Measurements from ENCODE around the gene NFE2L1.

NFE2L1 gene

DNA sequence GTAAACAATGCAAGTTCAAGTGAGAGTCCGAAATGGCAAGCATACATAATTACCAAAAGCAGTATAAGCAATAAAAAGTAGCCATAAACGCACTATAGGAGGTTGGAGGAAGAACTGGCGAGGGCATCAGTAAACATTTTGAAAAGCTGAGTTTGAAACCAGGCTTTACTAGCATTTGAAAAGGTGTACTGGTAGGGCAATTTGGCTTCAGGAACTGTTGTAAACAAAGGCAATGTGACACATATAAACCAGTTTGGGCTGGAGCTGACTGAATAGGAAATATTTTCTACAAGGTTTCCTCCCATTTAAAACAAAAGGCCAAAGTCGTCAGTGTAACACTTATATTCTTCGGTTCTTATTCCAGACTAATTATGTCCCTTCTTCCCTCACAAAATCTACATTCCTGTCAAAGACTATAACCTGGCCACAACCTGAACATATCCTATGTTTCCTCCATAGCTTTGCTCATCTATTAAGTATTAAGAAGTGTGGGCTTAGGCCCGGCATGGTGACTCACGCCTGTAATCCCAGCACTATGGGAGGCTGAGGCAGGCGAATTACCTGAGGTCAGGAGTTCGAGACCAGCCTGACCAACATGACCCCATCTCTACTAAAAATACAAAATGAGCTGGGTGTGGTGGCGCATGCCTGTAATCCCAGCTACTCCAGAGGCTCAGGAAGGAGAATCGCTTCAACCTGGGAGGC is 45.3 kb downstream of the NFE2L1 start:
- Mint-ChIP-seq H3K27ac (peak overlapping the region; percentile 31), H3K36me3 (ENCODE audit: low read depth) (peaks cover 35% of the 10 kb centered on the region), H3K27me3 (no peaks in the 10 kb centered on the region), H3K9me3 (no peaks in the 10 kb centered on the region), H3K4me3 (no peak overlapping the region), H3K4me1 (ENCODE audit: low read depth) (peaks cover 30% of the 10 kb centered on the region)
- DNase-seq = no peak

DNA sequence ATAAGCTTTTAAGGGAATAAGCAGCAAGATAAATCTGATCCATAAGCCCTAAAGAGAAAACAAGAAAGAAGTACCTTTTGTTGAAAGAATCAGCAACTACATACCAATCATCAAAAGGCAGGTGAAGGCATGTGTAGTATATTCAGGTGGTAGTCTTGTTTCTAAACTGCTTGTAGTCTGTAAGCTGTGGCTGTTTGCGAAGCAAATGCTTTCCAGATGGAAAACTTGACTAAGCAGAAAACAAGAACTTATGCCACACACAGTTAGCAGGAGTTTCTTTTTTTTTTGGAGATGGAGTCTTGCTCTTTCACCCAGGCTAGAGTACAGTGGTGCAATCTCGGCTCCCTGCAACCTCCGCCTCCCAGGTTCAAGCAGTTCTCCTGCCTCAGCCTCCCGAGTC is 47.5 kb downstream of the NFE2L1 start:
- Mint-ChIP-seq H3K27me3 (no peaks in the 10 kb centered on the region), H3K4me1 (ENCODE audit: low read depth) (peaks cover 43% of the 10 kb centered on the region), H3K36me3 (ENCODE audit: low read depth) (peaks cover 35% of the 10 kb centered on the region), H3K4me3 (no peak overlapping the region), H3K9me3 (no peaks in the 10 kb centered on the region), H3K27ac (no peak overlapping the region)
- DNase-seq = no peak

DNA sequence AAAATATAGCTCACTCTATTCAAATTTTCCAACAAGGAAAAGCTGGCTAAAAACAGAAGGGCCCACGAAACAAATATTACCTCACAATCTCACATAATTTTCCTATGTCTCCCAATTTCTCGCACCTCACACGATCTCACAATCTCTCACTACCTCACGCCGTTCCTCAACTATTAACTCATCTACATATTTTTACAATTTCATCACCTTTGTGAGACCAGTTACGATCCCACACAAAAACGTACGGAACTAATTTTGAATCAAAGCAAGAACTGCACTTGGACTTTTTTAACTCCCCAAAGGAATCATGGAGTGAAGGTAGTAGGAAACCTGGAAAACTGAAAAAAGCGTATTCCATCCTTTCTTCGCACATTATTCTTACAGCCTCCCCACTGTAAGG is 52.0 kb downstream of the NFE2L1 start:
- peaks cover 56% of the 10 kb centered on the region for H3K4me1 Mint-ChIP-seq (ENCODE audit: low read depth)
- peaks cover 8% of the 10 kb centered on the region for H3K9me3 Mint-ChIP-seq
- H3K4me3 Mint-ChIP-seq = peak overlapping the region; percentile 99
- H3K27me3 Mint-ChIP-seq = no peaks in the 10 kb centered on the region
- DNase-seq = no peak
- peaks cover 19% of the 10 kb centered on the region for H3K36me3 Mint-ChIP-seq (ENCODE audit: low read depth)
- H3K27ac Mint-ChIP-seq = peak overlapping the region; percentile 94

DNA sequence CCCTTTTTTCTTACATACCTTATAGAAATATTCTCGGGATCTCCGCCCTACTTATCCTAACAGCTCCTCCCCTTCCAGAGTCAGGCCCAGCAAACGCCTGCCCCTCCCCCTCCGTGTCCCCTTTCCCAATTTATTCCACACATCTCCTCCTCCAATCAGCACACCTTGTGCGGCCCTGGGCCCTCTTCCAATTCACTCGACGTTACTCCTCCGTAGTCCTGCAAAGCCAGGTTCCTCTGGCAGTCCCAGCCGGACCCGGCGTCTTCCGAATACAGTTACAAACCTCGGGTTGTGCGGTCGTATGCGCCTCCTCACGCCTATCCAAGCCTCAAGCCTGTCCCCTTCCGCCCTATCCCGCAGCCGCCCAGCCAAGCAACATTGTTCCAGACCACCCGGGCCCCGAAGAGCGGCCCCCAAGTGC is 52.4 kb downstream of the NFE2L1 start:
- Mint-ChIP-seq H3K9me3 (peaks cover 8% of the 10 kb centered on the region), H3K27me3 (no peaks in the 10 kb centered on the region), H3K36me3 (ENCODE audit: low read depth) (peaks cover 17% of the 10 kb centered on the region), H3K27ac (peak overlapping the region; percentile 94), H3K4me1 (ENCODE audit: low read depth) (peaks cover 54% of the 10 kb centered on the region), H3K4me3 (peak overlapping the region; percentile 99)
- no peak for DNase-seq

DNA sequence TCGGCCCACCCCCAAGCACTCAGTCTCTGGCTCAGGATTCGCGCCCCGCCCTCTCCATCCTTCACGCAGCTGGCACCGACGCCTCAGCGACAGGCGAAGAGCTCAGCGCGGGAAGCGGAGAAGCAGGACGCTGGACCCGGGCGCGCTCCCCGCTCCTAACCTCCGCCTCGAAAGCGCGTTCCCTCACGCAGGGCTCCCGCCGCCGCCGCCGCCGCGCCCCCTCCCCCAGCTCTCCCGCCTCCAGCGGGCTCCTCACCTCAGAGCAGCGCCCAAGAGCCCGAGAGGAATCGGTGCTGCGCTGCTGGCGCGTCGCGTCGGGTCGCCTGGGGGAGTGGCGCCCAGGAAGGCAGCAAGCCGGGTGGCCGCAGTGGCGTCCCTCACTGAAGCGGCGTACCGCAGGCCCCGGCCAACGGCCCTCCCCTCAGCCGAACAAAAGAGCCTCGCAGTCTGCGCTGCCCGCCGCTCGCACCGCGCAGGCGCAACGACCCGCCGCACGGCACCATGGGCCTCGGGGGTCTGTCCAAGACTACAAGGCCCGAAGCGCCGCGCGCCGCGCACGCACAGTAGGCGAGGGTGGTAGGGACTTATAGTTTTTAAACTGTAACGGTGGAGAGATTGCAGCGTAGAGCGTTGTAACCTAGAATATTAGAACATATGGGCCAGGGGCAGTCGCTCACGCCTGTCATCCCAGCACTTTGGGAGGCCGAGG is 53.0 kb downstream of the NFE2L1 start, which contains the start of gene CBX1:
Gene CBX1 (minus strand): TSS at position 467 of the 709 bp plus-strand sequence. CDS start 24,474 bp downstream, outside the sequence.
- Mint-ChIP-seq H3K4me3 (peak within 1 kb of the TSS; percentile 99), H3K4me1 (ENCODE audit: low read depth) (peaks cover 49% of the 10 kb centered on the region), H3K36me3 (ENCODE audit: low read depth) (peaks cover 14% of the 10 kb centered on the region), H3K9me3 (peaks cover 8% of the 10 kb centered on the region), H3K27ac (peak within 1 kb of the TSS; percentile 94), H3K27me3 (no peaks in the 10 kb centered on the region)
- peak; percentile 96 for DNase-seq

DNA sequence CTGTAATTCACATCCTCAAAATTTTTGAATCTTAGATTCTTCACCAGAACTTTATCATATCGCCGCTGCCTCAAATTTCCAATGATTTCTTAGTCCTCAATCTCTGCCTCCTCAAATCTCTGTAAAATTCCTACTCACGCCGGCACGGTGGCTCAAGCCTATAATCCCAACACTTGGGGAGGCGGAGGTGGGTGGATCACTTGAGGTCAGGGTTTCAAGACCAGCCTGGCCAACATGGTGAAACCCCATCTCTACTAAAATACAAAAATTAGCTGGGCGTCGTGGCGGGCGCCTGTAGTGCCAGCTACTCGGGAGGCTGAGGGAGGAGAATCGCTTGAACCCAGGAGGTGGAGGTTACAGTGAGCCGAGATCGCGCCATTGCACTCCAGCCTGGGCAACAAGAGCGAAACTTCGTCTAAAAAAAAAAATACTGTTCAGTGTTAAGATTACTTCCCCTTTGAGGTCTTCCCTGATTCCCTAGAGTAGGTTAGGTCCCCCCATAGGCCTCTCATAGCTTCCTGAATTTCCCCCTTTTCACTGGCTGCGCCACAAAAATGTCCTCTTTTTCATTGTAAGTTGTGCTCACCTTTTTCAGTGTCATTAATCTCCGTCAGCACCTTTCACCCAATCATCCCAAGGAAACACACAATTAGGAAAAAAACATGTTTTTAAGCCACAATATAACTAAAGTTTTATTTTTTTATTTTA is 54.0 kb downstream of the NFE2L1 start:
- H3K36me3 Mint-ChIP-seq (ENCODE audit: low read depth) = peaks cover 13% of the 10 kb centered on the region
- no peak for DNase-seq
- H3K27me3 Mint-ChIP-seq = no peaks in the 10 kb centered on the region
- H3K4me1 Mint-ChIP-seq (ENCODE audit: low read depth) = peaks cover 52% of the 10 kb centered on the region
- peaks cover 8% of the 10 kb centered on the region for H3K9me3 Mint-ChIP-seq
- peak overlapping the region; percentile 99 for H3K4me3 Mint-ChIP-seq
- peak overlapping the region; percentile 80 for H3K27ac Mint-ChIP-seq

DNA sequence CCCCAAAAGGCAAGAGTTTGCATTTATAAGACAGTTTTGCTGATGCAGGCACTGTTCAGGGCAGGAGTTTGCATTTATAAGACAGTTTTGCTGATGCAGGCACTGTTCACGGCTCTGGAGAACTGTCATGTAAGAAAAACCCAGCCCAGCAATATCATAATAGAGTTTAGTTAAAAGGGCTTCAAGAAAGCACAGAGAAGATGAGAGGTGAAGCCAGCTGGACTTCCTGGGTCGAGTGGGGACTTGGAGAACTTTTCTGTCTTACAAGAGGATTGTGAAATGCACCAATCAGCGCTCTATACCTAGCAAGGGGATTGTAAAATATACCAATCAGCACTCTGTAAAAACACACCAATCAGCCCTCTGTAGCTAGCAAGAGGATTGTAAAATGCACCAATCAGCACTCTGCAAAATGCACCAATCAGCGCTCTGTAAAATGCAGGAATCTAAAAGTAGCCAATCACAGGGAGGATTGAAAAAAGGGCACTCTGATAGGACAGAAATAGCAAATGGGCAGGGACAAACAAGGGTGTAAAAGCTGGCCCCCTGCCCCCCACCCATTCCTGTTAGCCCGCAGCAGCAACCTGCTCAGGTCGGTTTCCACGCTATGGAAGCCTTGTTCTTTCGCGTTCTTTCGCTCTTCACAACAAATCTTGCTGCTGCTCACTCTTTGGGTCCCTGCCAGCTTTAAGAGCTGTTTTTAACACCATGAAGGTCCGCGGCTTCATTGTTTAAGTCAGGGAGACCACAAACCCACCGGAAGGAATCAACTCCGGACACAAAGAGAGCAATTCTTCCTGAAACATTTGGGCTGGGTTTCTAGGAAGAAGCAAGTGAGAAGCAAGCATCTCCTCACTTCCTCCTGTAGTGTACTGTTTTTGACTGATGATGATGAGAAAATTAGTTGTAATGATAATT is 54.9 kb downstream of the NFE2L1 start:
- no peak for DNase-seq
- H3K36me3 Mint-ChIP-seq (ENCODE audit: low read depth) = peaks cover 20% of the 10 kb centered on the region
- H3K27ac Mint-ChIP-seq = no peak overlapping the region
- peaks cover 50% of the 10 kb centered on the region for H3K4me1 Mint-ChIP-seq (ENCODE audit: low read depth)
- H3K4me3 Mint-ChIP-seq = no peak overlapping the region
- H3K27me3 Mint-ChIP-seq = no peaks in the 10 kb centered on the region
- H3K9me3 Mint-ChIP-seq = peaks cover 8% of the 10 kb centered on the region

DNA sequence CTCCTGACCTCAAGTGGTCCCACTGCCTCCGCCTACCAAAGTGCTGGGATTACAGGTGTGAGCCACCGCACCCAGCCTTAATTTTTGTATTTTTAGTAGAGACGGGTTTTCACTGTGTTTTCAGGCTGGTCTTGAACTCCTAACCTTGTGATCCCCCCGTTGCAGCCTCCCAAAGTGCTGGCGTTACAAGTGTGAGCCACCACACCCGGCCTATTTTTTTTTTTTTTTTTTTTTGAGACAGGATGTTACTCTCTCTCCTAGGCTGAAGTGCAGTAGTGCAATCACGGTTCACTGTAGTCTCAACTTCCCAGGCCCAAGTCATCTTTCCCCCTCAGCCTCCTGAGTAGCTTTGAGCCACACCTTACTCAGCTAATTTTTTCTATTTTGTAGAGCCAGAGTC is 56.3 kb downstream of the NFE2L1 start:
- no peak overlapping the region for H3K27ac Mint-ChIP-seq
- peaks cover 51% of the 10 kb centered on the region for H3K4me1 Mint-ChIP-seq (ENCODE audit: low read depth)
- no peaks in the 10 kb centered on the region for H3K27me3 Mint-ChIP-seq
- DNase-seq = no peak
- H3K4me3 Mint-ChIP-seq = no peak overlapping the region
- H3K36me3 Mint-ChIP-seq (ENCODE audit: low read depth) = peaks cover 18% of the 10 kb centered on the region
- H3K9me3 Mint-ChIP-seq = peaks cover 8% of the 10 kb centered on the region

DNA sequence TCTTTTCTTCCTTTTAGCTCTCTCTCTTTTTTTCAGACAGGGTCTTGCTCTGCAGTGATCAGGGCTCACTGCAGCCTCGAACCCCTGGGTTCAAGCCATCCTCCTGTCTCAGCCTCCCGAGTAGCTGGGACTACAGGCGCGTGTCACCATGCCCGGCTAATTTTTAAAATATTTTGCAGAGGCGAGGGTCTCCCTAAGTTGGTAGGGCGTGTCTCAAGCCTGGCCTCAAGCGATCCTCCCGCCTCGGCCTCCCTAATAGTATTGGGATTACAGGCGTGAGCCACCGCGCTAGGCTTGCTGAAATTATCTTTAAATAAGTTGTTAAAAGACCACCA is 58.6 kb downstream of the NFE2L1 start:
- Mint-ChIP-seq H3K27me3 (no peaks in the 10 kb centered on the region), H3K4me1 (ENCODE audit: low read depth) (peaks cover 56% of the 10 kb centered on the region), H3K27ac (peak overlapping the region; percentile 98), H3K9me3 (peaks cover 8% of the 10 kb centered on the region), H3K4me3 (peak overlapping the region; percentile 99), H3K36me3 (ENCODE audit: low read depth) (peaks cover 13% of the 10 kb centered on the region)
- DNase-seq = no peak

DNA sequence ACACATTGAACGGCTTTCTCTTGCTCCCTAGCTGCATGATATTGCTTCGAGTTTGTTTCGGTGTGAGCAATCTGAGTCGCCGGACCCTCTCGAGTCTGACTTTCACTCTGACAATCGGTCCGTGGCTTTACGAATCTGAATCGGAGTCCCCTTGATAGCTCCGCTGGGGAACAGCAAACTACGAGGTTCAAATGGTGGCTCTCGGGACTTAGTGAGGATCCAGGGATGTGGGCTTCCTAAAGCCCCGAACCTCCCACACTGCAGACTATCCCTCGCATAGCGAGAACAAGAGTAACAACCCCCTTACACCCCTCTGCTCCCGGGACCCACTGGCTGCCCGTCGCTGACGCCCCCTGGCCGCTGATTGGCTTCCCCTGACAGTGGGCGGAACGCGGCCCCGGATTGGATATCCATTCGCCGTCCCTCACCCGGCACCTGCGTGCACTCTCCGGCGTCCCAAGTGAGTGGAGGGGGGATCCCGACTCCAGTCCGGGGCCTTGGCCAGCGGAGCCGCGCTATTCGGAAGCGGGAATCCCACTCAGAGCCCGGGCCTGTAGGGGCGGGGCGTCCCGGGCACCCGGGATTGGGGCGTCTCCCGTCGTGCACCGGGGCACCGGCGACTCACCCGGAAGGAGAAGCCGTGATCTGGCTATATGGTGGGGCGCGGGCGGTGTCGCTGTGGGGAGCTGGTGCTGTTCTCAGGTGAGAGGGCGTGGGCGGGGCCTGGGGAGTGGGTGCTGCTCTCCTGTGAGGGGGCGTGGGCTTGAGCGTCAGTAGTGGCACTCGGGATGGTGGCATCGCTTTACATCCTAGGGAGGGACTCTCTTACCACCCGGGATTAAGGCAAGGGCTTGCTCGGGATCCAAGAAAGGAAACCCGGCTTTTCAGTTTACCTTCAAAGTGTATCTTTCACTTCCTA is 59.2 kb downstream of the NFE2L1 start, which contains the start of gene SNX11:
Gene SNX11 (plus strand): TSS at position 630 of the 919 bp plus-strand sequence. CDS start 4,278 bp downstream, outside the sequence.
- peaks cover 19% of the 10 kb centered on the region for H3K36me3 Mint-ChIP-seq (ENCODE audit: low read depth)
- peak within 1 kb of the TSS; percentile 98 for H3K27ac Mint-ChIP-seq
- H3K4me1 Mint-ChIP-seq (ENCODE audit: low read depth) = peaks cover 58% of the 10 kb centered on the region
- no peaks in the 10 kb centered on the region for H3K27me3 Mint-ChIP-seq
- peak; percentile 95 for DNase-seq
- peak within 1 kb of the TSS; percentile 99 for H3K4me3 Mint-ChIP-seq
- H3K9me3 Mint-ChIP-seq = peaks cover 8% of the 10 kb centered on the region

DNA sequence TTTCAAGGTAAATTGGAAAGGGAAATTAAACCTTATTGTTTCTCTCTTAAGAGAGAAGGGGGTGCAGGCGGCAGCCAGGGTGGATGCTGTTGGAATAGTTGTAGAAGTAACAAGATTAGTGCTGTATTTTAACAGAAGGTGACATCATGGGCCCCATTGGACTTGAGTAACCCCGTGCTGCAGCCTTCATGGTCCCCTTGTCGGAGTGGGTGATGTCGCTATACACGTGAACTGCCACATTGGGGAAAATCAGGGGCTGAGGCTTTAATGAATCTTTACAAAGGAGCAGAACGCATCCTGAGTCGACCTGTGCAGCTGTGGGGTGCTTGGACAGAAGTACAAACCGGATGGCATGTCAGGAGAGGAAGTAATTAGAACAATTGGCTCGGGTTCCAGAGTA is 62.6 kb downstream of the NFE2L1 start:
- peak overlapping the region; percentile 25 for H3K4me3 Mint-ChIP-seq

More for the DNA sequence above, 62.6 kb downstream of the NFE2L1 start:
- Mint-ChIP-seq H3K27me3 (no peaks in the 10 kb centered on the region), H3K27ac (peak overlapping the region; percentile 90), H3K9me3 (no peaks in the 10 kb centered on the region), H3K4me1 (ENCODE audit: low read depth) (peaks cover 59% of the 10 kb centered on the region), H3K36me3 (ENCODE audit: low read depth) (peaks cover 42% of the 10 kb centered on the region)
- DNase-seq = no peak

All from activated T-cell treated with anti-CD3 and anti-CD28 coated beads, Interleukin-2, amount 50 U/mL, for 24 hours (primary cell).